ENCODE measurements around the gene SEC31B.

Gene SEC31B

DNA sequence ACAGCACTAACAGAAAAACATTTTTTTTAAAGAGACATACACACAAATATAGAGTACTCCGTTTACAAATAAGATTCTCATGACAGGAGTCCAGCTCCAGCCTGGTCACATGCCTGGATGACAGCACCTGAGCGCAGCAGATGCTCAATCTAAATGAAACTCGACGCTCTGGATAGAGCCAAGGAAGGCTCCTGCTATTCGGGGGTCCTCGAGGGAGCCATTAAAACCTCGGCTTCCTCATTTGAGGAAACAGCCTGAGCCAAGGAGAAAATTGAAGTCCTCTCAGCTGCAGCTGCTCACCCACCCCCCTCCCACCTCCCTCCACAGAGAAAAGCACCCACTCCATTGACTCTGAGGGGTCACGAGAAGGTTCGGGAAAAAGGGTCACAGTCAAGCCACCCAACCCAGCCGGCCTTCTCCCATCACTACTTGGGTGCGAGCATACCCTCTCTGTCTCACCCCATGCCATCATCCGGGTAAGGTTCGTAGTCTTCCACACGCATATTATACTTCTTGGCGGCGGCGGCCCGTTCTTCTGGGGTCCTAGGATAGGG lies 9.3 kb upstream of the SEC31B start:
- no peak for DNase-seq

DNA sequence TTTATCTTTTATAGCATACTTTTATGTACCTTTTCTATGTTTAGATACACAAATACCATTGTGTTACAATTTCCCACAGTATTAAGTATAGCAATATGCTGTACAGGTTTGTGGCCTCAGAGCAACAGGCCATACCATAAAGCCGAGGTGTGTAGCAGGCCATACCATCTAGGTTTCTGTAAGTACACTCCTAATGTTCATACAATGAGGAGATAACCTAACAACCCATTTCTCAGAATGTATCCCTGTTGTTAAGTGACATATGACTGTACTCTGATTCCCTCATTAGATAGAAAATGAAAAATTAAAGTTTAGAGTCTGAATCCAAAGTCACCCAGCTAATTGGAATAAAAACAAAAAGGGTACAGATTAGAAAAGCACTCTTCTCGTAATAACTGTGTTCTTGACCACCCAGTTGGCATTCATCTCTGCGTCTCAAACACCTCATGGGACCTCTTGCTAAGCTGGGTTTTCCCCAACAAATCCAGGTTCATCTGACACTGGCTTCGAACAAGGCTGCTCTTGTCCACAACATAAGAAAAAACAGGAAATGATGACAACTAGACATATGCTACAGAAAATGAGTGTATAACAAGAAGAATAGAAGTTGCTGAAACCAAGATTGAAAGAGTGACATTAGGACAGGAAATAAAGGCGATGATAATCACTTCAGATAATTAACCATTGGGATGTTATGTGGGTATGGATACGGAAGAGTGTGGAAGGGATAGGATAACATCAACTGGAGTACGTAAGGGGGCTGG lies 8.6 kb upstream of the SEC31B start:
- DNase-seq: no peak

DNA sequence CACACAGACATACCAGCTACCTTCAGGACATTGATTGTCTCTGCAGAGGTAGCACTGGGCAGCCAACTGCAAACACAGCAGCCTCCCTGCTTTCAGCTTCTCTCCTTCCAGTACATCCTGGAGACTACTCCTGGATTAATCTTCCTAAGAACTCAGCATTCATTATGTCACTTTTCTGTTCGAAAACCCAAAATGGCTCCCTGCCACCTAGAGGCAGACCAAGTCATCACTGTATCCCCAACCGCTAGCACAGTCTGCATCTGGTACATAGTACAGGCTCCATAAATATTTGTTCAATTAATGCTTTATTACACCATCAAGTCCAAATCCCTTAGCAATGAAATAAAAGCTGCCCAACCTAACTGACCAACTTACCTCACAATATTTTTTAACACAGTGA lies 5.0 kb upstream of the SEC31B start:
- no peak for DNase-seq

DNA sequence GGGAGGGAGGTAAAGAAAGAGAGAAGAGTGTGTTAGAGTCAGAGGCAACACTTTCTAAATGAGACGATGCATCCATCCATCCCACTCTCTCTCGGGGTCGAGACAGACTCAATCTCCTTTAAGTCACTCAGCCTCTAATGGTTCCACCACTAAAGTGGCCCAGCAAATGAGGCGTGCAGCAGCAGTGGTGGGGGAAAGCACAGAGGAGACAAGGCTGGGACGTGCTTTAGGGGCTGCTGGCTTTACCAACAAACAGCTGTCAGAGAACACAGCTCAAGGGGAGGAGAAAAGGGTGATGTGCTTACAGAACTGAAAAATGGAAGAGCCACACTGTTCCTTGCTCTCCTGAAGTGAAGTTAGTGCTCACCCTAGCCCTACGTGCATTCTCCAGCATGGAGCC lies 4.5 kb upstream of the SEC31B start:
- DNase-seq: no peak

DNA sequence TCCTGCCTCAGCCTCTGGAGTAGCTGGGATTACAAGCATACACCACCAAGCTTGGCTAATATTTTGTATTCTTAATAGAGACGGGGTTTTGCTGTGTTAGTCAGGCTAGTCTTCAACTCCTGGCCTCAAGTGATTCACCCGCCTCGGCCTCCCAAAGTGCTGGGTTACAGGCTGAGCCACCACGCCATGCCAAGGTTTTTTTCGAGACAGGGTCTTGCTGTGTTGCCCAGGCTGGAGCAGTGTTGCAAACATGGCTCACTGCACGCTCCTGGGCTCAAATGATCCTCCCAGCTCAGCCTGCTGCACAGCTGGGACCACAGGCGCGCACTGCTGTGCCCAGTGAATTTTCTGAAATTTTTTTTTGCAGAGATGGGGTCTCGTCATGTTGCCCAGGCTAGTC lies 3.3 kb upstream of the SEC31B start:
- DNase-seq: no peak

DNA sequence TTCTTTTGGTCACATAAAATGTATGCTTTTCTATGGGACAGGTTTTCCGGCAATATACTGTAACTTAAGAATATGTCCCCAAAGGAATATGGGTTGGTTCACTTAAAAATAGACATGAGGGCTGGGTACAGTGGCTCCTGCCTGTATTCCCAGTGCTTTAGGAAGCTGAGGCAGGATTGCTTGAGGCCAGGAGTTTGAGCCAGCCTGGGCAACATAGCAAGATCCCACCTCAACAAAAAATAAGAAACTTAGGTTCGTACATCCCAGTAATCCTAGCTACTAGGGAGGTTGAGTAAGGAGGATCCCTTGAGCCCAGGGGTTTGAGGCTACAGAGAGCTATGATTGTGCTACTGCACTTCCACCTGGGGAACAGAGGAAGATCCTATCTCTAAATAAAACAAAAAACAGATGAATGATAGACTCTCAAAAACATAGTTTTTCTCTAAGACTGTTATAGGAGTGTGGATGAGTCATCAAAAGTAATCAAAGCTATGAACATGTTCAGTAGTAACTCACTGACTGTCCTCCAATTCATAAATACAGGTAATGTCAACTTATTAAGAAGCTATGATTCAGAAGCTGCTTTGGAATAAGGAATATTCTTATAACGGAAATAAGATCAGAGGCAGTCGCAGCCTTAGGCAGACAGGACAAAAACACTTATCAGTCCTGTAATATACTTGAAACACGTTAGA lies 2.6 kb upstream of the SEC31B start:
- DNase-seq: no peak

DNA sequence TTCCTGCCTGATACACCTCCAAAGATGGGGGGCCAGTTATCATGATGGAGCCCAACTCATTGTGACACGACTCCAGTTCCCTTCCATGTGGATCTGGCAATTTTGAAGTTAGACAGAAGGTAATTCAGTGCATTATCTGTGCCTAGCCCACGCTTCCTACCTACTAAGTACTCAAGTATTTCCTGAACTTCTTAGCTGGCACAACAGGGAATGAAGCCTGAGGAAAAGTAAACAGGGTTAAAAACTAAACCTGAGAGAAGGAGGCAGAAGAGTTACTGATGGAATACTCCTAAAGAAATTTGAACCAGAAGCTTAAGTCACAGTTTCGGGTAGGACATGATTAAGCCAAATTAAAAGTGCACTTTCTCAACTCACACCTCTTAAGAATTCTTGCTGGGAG lies 1.1 kb upstream of the SEC31B start:
- no peak for DNase-seq

DNA sequence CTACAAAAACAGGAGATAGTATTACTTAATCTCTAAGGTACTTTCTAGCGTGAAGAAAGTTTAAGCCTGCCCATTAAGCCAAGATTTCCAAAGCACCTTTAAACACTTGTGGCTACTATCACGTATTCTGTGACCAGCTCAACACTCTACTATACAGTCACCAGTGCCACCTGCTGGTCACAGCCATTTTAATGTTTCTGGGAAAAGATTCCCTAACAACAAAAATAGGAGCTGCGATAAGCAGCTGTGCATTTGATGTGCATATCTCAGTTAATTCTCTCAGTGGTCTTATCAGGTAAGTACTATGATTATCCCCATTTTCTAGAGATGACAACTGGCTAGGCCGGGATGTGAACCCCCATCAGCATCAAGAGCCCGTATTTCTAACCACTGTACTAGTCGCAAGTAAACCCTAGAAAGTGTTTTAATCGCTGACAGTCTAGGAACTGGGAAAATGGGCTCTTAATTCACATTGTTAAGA lies 860 bp downstream of the SEC31B start:
- DNase-seq: no peak

DNA sequence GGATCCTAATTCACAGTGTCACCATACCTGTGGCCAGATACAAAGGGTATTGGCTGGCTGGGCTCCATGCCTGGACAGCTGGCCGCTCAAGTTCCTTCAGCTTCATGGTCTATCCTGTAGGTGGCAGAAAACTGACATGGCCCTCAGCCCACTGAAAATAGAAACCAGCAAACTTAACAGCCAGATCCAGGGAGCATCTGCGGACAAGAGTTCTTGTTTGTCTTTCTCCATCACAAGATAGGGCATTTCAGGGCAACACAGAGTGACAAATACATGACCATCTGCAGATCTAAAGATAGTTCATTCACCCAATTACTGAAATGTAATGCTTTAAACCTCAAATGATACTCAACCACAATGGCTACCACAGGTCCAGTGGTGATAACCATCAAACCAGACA lies 2.8 kb downstream of the SEC31B start:
- DNase-seq: no peak

DNA sequence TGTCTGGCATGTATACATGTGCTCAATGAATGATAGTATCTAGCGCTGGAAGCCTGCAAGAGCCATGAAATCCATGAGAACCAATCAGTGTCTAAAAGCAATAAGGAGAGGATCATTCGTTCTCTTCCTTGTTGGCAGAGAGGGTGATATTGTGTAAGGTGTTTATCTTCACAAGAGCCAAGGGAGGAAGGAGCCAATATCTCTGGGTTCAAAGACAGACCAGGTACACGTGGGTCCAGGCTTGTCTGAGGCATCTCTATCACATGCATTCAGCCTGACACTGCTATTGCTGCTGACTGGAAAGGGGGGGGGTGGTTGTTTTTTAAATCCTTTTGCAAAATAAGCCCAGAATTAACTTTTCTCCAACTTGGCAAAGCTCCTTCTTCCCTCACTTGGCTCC lies 4.0 kb downstream of the SEC31B start:
- no peak for DNase-seq

DNA sequence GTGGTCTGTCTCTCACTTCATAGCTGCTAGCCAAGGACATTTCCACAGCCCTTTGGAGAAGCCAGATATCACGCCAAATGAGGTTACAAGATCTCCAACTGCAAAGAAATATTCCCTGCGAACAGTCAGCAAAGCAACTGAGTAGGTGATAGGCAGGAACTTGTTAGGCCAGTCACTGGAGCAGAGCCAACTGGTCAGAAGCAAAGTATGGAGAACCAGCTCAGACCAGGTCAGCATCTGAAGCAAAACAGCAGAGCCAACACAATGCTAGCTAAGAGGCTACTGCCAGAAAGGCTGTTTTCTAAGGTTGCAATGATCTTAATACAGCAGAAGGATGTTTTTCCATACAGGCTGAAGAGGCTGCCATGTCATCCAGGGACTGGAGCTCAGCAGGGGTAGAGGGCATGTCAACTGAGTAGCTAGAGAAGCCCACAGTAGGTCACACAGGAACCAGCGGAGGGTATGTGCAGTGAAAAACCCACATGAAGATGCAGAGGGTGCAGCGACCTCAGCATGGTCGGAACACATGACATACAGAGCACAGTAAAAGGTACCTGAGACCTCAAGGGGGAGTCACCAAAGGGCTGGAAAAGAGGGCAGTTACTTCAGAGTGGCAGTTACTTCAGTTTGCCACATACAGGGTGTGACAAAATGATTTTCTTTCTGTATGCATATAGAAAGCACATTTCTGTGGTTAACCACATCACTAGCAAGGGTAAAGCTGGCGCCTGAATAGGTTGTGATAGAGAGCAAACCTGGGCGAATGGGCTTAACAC lies 8.9 kb downstream of the SEC31B start:
- DNase-seq: peak; percentile 76

DNA sequence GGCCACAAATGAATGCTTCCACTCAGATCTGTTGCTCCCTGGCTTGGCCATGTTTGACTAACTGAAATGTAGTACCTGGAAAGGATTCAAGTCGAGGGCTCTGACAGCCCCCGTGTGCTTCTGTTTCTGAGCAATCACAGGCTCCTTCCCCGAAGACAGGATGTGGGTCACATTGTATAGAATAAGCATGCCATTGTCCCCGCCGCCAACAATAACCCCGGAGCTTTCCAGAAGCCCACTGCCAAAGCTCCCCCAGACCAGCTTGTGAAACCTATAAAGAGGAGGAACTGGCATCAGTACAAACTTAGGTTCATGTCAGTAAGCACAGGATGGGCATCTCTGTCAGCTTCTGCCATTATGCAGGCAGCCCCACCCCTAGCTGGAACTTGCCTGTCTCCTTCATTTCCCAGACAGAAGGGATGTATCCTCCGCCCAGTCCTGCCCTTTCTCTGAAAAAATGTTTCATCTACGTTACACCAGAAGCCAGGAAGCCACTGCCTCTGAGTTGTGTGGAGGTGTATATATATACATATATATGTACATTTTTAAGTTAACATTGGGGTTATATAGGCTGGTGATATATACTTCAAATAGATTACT lies 10.3 kb downstream of the SEC31B start:
- DNase-seq: peak; percentile 70

DNA sequence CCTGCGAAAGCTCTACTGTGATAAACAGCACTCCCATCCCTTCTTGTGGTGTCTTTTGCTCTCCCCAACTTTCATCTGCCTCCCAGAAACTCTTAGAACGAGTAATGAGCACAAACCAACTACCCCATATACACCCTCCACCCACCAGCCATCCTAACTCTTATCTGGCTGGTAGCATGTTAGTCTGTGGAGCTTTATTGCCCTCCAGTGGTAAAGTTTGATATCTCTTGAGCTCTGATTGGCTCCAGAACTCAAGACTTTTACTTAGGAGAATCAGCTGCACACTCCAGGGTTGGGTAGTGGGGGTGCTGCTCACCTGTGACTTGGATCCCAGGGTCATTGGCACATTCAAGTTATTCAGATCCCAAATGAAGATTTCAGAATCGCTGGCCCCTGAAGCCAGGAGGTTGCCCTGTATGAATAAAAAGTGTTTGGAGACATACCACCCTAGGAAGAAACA lies 10.9 kb downstream of the SEC31B start:
- peak; percentile 35 for DNase-seq

DNA sequence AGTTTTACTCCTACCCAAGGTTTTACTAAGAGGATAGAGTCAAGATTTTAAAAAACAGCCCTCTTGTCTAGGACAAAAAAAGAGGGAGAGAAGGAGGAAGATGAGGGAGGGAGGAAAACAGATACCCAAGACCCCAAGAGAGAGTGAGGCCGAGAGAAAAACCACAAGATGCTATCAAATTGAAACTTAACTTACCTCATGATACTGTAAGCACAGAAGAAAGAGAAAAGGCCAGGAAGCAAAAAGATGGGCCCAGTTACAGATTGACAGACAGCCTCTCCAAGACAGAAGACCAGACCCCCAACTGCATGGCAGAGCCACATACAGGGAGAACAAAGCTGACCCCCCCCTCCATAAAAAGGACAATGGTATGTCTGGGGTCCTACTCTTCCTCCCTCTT lies 11.4 kb downstream of the SEC31B start:
- no peak for DNase-seq

DNA sequence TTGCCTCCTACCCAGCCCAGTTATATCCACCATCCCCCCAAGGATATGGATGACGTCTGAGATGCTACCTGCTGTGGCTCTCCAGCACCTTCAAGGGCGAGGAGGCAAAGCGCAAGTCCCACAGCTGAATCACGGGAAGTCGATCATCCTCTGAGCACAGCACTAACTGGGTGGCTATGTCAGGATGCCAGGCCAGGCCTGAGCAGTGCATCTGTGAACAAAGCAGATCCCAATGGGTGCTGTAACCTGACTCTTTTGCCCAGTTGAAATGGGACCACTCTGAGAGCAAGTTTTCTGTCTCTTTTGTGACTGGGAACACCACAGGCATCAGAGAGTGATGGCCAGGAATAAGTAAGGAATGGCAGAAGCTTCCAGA lies 12.3 kb downstream of the SEC31B start:
- peak; percentile 54 for DNase-seq

DNA sequence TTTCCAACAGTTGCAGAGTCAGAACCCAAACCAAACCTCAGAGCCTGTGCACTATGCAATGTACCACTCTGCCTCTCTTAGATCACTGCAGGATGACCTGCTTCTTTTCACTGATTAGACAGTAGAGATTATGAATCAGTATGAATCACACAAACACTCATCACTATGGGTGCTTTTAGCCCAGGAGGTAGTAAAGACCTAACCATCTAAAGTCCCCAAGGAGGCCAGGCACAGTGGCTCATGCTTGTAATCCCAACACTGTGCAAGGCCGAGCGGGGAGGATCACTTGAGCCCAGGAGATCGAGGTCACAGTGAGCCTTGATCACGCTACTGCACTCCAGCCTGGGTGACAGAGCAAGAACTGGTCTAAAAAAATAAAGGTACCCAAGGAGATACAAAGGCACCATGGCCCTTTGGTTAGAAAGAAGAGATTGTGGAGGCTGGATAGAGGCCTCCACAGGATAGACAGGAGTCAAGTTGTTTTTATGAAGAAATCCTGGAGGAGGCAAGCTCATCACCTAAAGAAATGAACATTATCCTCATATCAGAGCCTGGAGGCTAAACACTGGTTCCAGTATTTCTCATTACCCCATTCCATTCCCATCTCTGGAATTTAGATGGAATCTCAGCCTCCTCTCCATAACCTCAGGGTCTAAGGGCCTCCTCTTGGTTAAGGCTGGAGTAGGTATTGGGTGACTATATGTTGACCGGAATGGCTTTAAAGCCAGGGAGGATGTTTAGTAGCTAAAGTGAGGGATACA lies 12.9 kb downstream of the SEC31B start:
- peak; percentile 50 for DNase-seq

DNA sequence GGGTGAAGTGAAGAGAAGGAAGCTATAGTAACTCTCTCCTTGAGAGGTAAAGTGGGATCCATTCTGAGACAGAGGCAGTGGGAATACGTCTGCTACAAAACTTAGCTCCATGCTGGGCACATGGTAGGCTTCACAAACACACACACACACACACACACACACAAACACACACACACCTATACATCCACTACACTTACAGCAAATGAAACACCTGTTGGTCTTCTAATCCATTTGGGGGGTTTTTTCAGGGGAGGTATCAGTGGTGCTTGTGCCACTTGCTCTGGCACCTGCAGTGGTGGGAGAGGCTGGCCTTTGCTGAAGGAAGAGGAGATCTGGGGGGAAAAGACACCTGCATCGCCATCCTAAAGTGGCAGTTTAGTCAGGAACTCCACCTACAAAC lies 14.5 kb downstream of the SEC31B start:
- DNase-seq: no peak

DNA sequence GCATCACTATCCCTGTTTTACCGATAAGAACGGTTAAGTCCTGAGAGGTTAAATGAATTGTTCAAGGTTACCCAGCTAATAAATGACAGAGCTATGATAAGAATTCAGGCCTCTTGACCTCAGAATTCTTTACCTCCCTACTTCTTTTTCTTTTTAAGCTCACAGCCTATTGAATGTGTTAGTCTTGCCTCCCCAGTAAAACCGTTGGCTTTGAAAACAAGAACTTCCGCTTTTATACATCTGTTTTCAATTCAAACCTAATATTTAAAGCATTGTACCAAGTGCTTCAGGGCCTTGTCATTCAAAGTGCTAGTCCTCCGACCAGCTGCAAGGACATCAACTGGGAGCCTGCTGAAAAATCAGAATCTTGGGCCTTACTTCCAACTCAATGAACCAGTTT lies 15.6 kb downstream of the SEC31B start:
- no peak for DNase-seq

DNA sequence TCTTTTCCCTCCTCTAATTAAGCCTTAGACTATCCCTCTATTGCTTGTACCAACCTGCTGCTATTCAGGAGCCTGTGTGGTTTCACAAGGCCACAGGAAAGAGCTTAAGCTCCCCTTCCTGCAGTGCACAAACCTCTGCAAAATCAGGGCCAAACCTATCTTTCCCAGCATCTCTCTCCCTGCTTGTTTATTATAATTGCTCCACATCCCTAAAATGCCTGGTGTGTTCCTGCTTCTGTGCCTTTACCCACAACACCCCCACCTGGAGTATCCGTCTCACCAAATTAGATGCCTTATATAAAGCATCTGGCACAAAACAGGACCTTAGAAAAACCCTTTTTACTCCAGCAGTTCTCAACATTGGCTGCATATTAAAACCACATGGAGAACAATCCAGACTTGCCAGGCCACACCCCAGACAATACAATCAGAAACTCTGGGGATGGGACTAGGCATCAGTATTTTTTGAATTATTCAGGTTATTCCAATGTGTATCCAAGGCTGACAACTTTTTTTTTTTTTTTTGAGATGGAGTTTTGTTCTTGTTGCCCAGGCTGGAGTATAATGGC lies 16.7 kb downstream of the SEC31B start:
- no peak for DNase-seq

DNA sequence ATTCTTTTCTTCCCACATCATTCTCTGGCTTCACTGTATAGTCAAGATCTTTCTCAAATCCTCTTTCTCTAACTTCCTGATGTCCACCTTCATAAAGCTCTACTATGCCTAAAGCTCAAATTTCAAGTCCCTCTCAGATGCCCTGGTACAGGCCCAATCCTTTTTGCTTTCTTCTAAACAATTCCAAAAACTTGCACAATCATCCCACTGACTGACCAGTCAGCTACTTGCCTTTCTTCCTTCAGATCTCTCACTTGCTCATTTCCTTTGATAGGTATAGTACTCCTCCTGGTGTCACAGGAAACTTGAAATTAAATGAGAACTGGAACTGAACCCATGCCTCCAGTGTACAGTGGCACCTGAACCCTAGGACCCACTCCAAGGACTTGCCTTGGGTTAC lies 18.2 kb downstream of the SEC31B start:
- DNase-seq: no peak

DNA sequence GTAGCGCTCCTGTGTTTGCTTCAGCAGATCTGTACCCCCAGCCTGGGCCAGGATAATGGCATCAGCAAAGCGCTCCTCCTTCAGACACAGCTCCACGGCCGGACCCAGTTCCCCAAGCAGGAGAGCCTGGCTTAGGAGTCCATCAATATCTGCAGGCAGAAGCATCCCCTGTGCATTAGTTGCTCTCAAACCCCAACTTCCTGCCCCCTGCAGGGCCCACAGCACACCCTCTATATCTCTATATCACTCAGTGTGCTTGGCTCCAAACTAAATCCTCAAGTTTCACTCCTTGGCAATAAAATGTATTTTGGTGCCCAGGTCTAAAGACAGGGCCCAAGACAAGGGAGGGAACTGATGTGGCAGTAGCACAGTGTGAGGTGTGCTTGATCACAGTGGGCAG lies 21.6 kb downstream of the SEC31B start:
- DNase-seq: no peak

DNA sequence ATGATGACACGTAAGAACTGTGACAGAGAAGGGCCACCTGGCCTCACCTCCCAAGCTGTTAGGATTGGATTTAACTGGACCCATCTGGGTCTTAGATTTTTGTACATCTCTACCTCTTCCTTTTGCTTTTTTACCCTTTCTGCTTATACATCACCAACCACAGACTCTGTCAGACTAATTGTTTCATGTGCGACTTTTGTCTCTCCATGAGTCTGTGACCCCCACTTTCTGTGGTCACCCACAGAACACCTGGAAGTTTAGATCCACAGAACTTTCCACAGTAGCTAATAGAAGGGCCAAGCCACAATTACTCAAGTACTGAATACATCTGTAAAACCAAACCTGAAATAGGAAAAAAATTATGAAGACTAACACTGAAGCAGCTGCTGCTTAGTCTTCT lies 23.1 kb downstream of the SEC31B start:
- no peak for DNase-seq
